Loucy (cell line): ENCODE data around the gene TAS2R40.

Source experiments
- H2AFZ ChIP-seq: fragments of 200-600 bp; sonication (generic); 2 replicates; pipeline ENCODE4 v1.6.0; 2016; ENCODE audit warnings: antibody characterized with exemption, mild to moderate bottlenecking, low read length, moderate library complexity
- H3F3A ChIP-seq: fragments of 200-600 bp; 2 replicates; pipeline ENCODE4 v1.6.0; 2016; ENCODE audit warnings: antibody characterized with exemption, low read depth, mild to moderate bottlenecking
- H3K27me3 ChIP-seq: fragments of 200-600 bp; sonication (generic); 2 replicates; pipeline ENCODE4 v1.6.1; 2014; ENCODE audit warnings: low read length, mild to moderate bottlenecking; ENCODE audit not compliant: insufficient read depth, poor library complexity, severe bottlenecking
- H3K36me3 ChIP-seq: fragments of 200-600 bp; sonication (generic); 2 replicates; pipeline ENCODE4 v1.6.1; 2016; ENCODE audit warnings: low read length; ENCODE audit not compliant: insufficient read depth
- H3K4me1 ChIP-seq: fragments of 200-600 bp; sonication (generic); 2 replicates; pipeline ENCODE4 v1.5.1; 2014; ENCODE audit warnings: low read length, mild to moderate bottlenecking; ENCODE audit not compliant: insufficient read depth, poor library complexity, severe bottlenecking
- H3K4me2 ChIP-seq: fragments of 200-600 bp; sonication (generic); 2 replicates; pipeline ENCODE4 v1.6.0; 2014; ENCODE audit warnings: antibody characterized with exemption, low read length, low read depth, mild to moderate bottlenecking; ENCODE audit not compliant: poor library complexity, severe bottlenecking
- H3K4me3 ChIP-seq: fragments of 200-600 bp; sonication (generic); 2 replicates; pipeline ENCODE4 v1.5.1; 2014; ENCODE audit warnings: low read length, mild to moderate bottlenecking, mixed read lengths; ENCODE audit not compliant: poor library complexity, severe bottlenecking
- H3K79me2 ChIP-seq: fragments of 200-600 bp; sonication (generic); 2 replicates; pipeline ENCODE4 v1.6.1; 2014; ENCODE audit warnings: low read length; ENCODE audit not compliant: insufficient read depth
- H3K9ac ChIP-seq: fragments of 200-600 bp; sonication (generic); 2 replicates; pipeline ENCODE4 v1.6.0; 2014; ENCODE audit warnings: mild to moderate bottlenecking, low read depth, low read length, moderate library complexity; ENCODE audit not compliant: poor library complexity, severe bottlenecking
- H3K9me2 ChIP-seq: fragments of 200-600 bp; sonication (generic); replicated peaks from 2 replicates; pipeline ENCODE4 v1.6.1; 2016; ENCODE audit warnings: low read depth, low read length, mixed read lengths
- H3K9me3 ChIP-seq: fragments of 200-600 bp; sonication (generic); 2 replicates; pipeline ENCODE4 v1.6.1; 2014; ENCODE audit warnings: mild to moderate bottlenecking, antibody characterized with exemption, low read length, low read depth; ENCODE audit not compliant: insufficient read depth
- H4K20me1 ChIP-seq: fragments of 200-600 bp; sonication (generic); 2 replicates; pipeline ENCODE4 v1.6.0; 2014; ENCODE audit warnings: antibody characterized with exemption, low read length, mild to moderate bottlenecking; ENCODE audit not compliant: insufficient read depth, poor library complexity, severe bottlenecking
- CTCF ChIP-seq: fragments of 200-600 bp; sonication (generic); conservative IDR thresholded peaks from 2 replicates; pipeline ENCODE4 v1.5.1; 2014; ENCODE audit warnings: mild to moderate bottlenecking, antibody characterized with exemption, low read length
- EZH2phosphoT487 ChIP-seq: fragments of 200-600 bp; IDR thresholded peaks from 2 replicates; pipeline ENCODE4 v1.6.1; 2018; ENCODE audit warnings: antibody characterized with exemption, mild to moderate bottlenecking, moderate library complexity, borderline replicate concordance

Gene TAS2R40

GRCh38 chr7:143256932-143257331 is 35.1 kb downstream of the TAS2R40 start:
- no peak overlapping the region for H3K4me2 ChIP-seq
- peaks cover 11% of the 10 kb centered on the region for H3K4me1 ChIP-seq
- H2AFZ ChIP-seq = no peak overlapping the region

GRCh38 chr7:143257501-143257900 is 35.7 kb downstream of the TAS2R40 start:
- TF ChIP-seq CTCF = no peak
- TF ChIP-seq EZH2phosphoT487 = no peak
- H3K4me1 ChIP-seq = peaks cover 5% of the 10 kb centered on the region
- H3K27me3 ChIP-seq = no peaks in the 10 kb centered on the region
- no peaks in the 10 kb centered on the region for H4K20me1 ChIP-seq
- H3K36me3 ChIP-seq = no peaks in the 10 kb centered on the region
- H3K9me2 ChIP-seq = no peaks in the 10 kb centered on the region
- H2AFZ ChIP-seq = no peak overlapping the region
- no peak overlapping the region for H3K4me3 ChIP-seq
- H3K9ac ChIP-seq = no peak overlapping the region
- H3K4me2 ChIP-seq = no peak overlapping the region
- H3K79me2 ChIP-seq = no peaks in the 10 kb centered on the region
- no peaks in the 10 kb centered on the region; the same call in 1 of the 2 replicates for H3F3A ChIP-seq
- H3K9me3 ChIP-seq = no peaks in the 10 kb centered on the region

More at GRCh38 chr7:143256932-143257331, 35.1 kb downstream of the TAS2R40 start:
- TF ChIP-seq EZH2phosphoT487 (no peak), CTCF (no peak)
- H3K4me3 ChIP-seq = no peak overlapping the region
- no peaks in the 10 kb centered on the region for H3K9me2 ChIP-seq
- H3K9ac ChIP-seq = no peak overlapping the region
- H3K27me3 ChIP-seq = no peaks in the 10 kb centered on the region
- no peaks in the 10 kb centered on the region for H3K9me3 ChIP-seq
- H3K79me2 ChIP-seq = no peaks in the 10 kb centered on the region
- H3K36me3 ChIP-seq = no peaks in the 10 kb centered on the region
- no peaks in the 10 kb centered on the region for H4K20me1 ChIP-seq
- H3F3A ChIP-seq = no peaks in the 10 kb centered on the region; the same call in 1 of the 2 replicates

- no peaks in the 10 kb centered on the region for H3K27me3 ChIP-seq
- peaks cover 5% of the 10 kb centered on the region; the same call in 1 of the 2 replicates for H3K79me2 ChIP-seq
- no peaks in the 10 kb centered on the region; the same call in 1 of the 2 replicates for H3F3A ChIP-seq
- H3K4me3 ChIP-seq = no peak overlapping the region
- peaks cover 9% of the 10 kb centered on the region for H3K4me1 ChIP-seq
- H2AFZ ChIP-seq = no peak overlapping the region
- H4K20me1 ChIP-seq = no peaks in the 10 kb centered on the region
- H3K9ac ChIP-seq = no peak overlapping the region
- TF ChIP-seq EZH2phosphoT487 (no peak), CTCF (no peak)
- no peaks in the 10 kb centered on the region for H3K36me3 ChIP-seq
- no peak overlapping the region for H3K4me2 ChIP-seq
- no peaks in the 10 kb centered on the region for H3K9me3 ChIP-seq
- no peaks in the 10 kb centered on the region for H3K9me2 ChIP-seq
These were observed 37.0 kb downstream of the TAS2R40 start for GRCh38 chr7:143258831-143259230.
